ENCODE data around the gene TRIP12.
"Not testable (repeated sequence)": the region's sequence is repeated elsewhere in the genome, so short reads cannot be mapped to it uniquely, and the experiment has no call there.

Gene TRIP12

GRCh38 chr2:229821316-229821715 lies 100.5 kb downstream of the TRIP12 start:
- DNase-seq = no peak

- DNase-seq = no peak
Measured at GRCh38 chr2:229818230-229818629, 103.6 kb downstream of the TRIP12 start.

- DNase-seq = no peak
Measured at GRCh38 chr2:229815858-229816257, 106.0 kb downstream of the TRIP12 start.

GRCh38 chr2:229815342-229815741 lies 106.5 kb downstream of the TRIP12 start:
- no peak for DNase-seq

GRCh38 chr2:229810786-229811185 lies 111.0 kb downstream of the TRIP12 start:
- DNase-seq = no peak

GRCh38 chr2:229805559-229805958 lies 116.2 kb downstream of the TRIP12 start:
- no peak for DNase-seq

- no peak for DNase-seq
Measured at GRCh38 chr2:229802785-229803184, 119.0 kb downstream of the TRIP12 start.

GRCh38 chr2:229800997-229801754 lies 120.6 kb downstream of the TRIP12 start:
- DNase-seq = peak; percentile 2

GRCh38 chr2:229798446-229799155 lies 123.2 kb downstream of the TRIP12 start:
- DNase-seq = no peak

- no peak for DNase-seq
Measured at GRCh38 chr2:229795058-229795457, 126.8 kb downstream of the TRIP12 start.

- DNase-seq = no peak
Measured at GRCh38 chr2:229794636-229795035, 127.2 kb downstream of the TRIP12 start.

GRCh38 chr2:229786289-229786688 lies 135.5 kb downstream of the TRIP12 start:
- DNase-seq = not testable (repeated sequence)

GRCh38 chr2:229784791-229785190 lies 137.0 kb downstream of the TRIP12 start:
- DNase-seq = no peak

- DNase-seq = no peak
Measured at GRCh38 chr2:229783108-229783721, 138.6 kb downstream of the TRIP12 start.

- peak; percentile 25 for DNase-seq
Measured at GRCh38 chr2:229780856-229781773, 140.7 kb downstream of the TRIP12 start.

GRCh38 chr2:229779650-229780049 lies 142.2 kb downstream of the TRIP12 start:
- no peak for DNase-seq

GRCh38 chr2:229777716-229778115 lies 144.1 kb downstream of the TRIP12 start:
- no peak for DNase-seq

GRCh38 chr2:229775614-229776313 lies 146.0 kb downstream of the TRIP12 start:
- no peak for DNase-seq

- no peak for DNase-seq
Measured at GRCh38 chr2:229774237-229774636, 147.6 kb downstream of the TRIP12 start.

- DNase-seq = no peak
Measured at GRCh38 chr2:229768235-229768634, 153.6 kb downstream of the TRIP12 start.

- DNase-seq = no peak
Measured at GRCh38 chr2:229765721-229766120, 156.1 kb downstream of the TRIP12 start.

- DNase-seq = no peak
Measured at GRCh38 chr2:229761663-229762062, 160.1 kb downstream of the TRIP12 start.

Measured in NCI-H1092 treated with DMSO at 0.1 percent for 48 hours (cell line).